ENCODE data around the gene RNASET2.

Gene RNASET2

DNA sequence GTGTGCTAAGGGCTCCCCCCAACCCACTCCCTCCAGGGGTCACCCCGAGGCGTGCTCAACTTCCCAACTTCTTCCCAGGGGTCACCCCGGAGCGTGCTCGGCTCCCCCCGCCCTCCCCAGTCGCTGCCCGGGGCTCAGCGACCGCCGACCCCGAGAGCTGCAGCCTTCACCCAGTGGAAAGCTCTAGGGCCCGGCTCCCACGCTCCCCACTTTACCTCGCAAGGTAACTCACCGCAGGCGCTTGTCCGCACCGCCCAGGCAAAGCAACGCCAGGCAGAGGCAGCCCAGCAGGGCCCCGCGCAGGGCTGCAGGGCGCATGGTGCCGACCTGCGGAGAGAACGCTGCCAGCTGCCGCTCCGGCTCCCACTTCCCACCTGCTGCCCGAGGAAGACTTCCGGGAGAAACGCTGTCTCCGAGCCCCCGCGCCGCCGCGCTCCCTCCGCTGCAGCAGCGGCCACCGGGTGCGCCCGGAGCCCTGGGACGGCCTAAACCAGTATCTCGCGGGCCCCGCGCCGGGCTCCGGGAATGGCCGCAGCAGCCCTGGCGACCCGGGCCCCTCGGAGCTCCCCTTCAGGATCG is 396 bp downstream of the RNASET2 start:
- H3K9ac ChIP-seq (ENCODE audit: low read depth, low read length, poor library complexity), result peak overlapping the region; percentile 90
- H2BK15ac ChIP-seq (ENCODE audit: low read length), result no peak overlapping the region
- no peak overlapping the region for H3K4ac ChIP-seq (ENCODE audit: low read length)
- WGBS, 2 donors (ENCODE audit: extremely low coverage in 2 of 2, insufficient read length in 2 of 2, insufficient replicate concordance in 1 of 2), result no CpG with 5 or more reads among the region's 54 CpGs
- H3K27me3 ChIP-seq (ENCODE audit: control insufficient read depth in 3 of 3, insufficient read depth in 3 of 3, low read depth in 1 of 3, low read length in 3 of 3), result no peaks in the 10 kb centered on the region
- peak overlapping the region; percentile 89 for H4K8ac ChIP-seq (ENCODE audit: low read depth, low read length)
- peak overlapping the region; percentile 41 for H3K14ac ChIP-seq (ENCODE audit: low read length)
- H3K36me3 ChIP-seq (replicated peaks in 1 of 2; ENCODE audit: control insufficient read depth in 2 of 2, insufficient read depth in 2 of 2, low read length in 2 of 2), result peaks cover 2 to 8% of the 10 kb centered on the region in 2 donors
- peak overlapping the region; percentile 97 for H3K4me2 ChIP-seq (ENCODE audit: insufficient read depth, low read length, poor library complexity, severe bottlenecking)
- peak overlapping the region; percentile 94 for H2AK5ac ChIP-seq (ENCODE audit: low read depth, low read length)
- H4K91ac ChIP-seq (ENCODE audit: low read depth, low read length, poor library complexity), result no peak overlapping the region
- H2AFZ ChIP-seq (ENCODE audit: low read length), result peak overlapping the region; percentile 96
- peaks cover 2 to 3% of the 10 kb centered on the region in 2 donors for H3K9me3 ChIP-seq (replicated peaks in 1 of 2; ENCODE audit: control insufficient read depth in 2 of 2, insufficient read depth in 1 of 2, low read depth in 1 of 2, low read length in 2 of 2)
- no peak overlapping the region for H2BK120ac ChIP-seq (ENCODE audit: low read depth, low read length)
- H3K23ac ChIP-seq (ENCODE audit: low read depth, low read length, poor library complexity), result peak overlapping the region; percentile 94
- peaks cover 6 to 10% of the 10 kb centered on the region in 2 donors for H3K4me1 ChIP-seq (ENCODE audit: control insufficient read depth in 2 of 2, insufficient read depth in 1 of 2, low read depth in 1 of 2, low read length in 2 of 2)
- H3K18ac ChIP-seq (ENCODE audit: low read length), result peak overlapping the region; percentile 89
- peaks cover 2% of the 10 kb centered on the region for H3K79me1 ChIP-seq (ENCODE audit: low read depth, low read length)
- no peak overlapping the region for H2BK12ac ChIP-seq (ENCODE audit: low read length)
- H3K4me3 ChIP-seq (ENCODE audit: low read length in 2 of 2), result peak overlapping the region; percentile 72 to 96
- H3K27ac ChIP-seq (replicated peaks; ENCODE audit: low read length), result no peak overlapping the region
- no peak for DNase-seq (ENCODE audit: low spot score)
- no peak overlapping the region for H2BK5ac ChIP-seq (ENCODE audit: low read length)

DNA sequence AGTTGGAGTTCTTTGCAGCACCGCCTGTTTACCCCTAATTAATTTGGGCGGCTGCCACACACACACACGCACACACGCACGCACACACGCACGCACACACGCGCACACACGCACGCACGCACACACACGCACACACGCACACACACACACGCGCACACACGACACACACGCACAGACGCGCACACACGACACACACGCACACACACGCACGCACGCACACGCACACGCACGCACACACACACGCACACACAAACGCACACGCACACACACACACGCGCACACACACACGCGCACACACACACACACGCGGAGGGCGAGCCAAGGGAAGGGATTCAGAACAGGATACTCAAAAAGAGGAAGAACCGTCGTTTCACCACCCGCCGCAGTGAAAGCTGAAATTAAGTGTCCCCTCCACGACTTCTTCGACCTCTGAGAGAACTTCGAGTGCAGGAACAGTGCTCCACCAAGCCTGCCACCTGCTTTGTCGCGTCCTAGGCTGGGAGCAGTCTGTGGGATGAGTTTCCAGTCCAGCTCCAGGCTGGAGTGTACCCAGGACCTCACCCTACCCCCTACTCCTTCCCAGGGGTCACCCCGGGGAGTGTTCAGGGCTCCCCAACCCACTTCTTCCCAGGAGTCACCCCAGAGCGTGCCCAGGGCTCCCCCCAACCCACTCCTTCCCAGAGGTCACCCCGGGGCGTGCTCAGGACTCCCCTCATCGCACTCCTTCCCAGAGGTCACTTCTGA is 1.1 kb downstream of the RNASET2 start:
- H2AK5ac ChIP-seq (ENCODE audit: low read depth, low read length), result peak overlapping the region; percentile 94
- peak overlapping the region; percentile 97 for H3K4me2 ChIP-seq (ENCODE audit: insufficient read depth, low read length, poor library complexity, severe bottlenecking)
- no peak overlapping the region for H3K4ac ChIP-seq (ENCODE audit: low read length)
- no peaks in the 10 kb centered on the region for H3K27me3 ChIP-seq (ENCODE audit: control insufficient read depth in 3 of 3, insufficient read depth in 3 of 3, low read depth in 1 of 3, low read length in 3 of 3)
- DNase-seq (ENCODE audit: low spot score), result peak; percentile 12
- no peak overlapping the region for H4K8ac ChIP-seq (ENCODE audit: low read depth, low read length)
- H3K14ac ChIP-seq (ENCODE audit: low read length), result peak overlapping the region; percentile 41
- H3K36me3 ChIP-seq (replicated peaks in 1 of 2; ENCODE audit: control insufficient read depth in 2 of 2, insufficient read depth in 2 of 2, low read length in 2 of 2), result peaks cover 5 to 15% of the 10 kb centered on the region in 2 donors
- no peak overlapping the region for H2BK15ac ChIP-seq (ENCODE audit: low read length)
- peak overlapping the region; percentile 72 to 96 for H3K4me3 ChIP-seq (ENCODE audit: low read length in 2 of 2)
- H3K23ac ChIP-seq (ENCODE audit: low read depth, low read length, poor library complexity), result peak overlapping the region; percentile 62
- H3K4me1 ChIP-seq (ENCODE audit: control insufficient read depth in 2 of 2, insufficient read depth in 1 of 2, low read depth in 1 of 2, low read length in 2 of 2), result peaks cover 6 to 10% of the 10 kb centered on the region in 2 donors
- no CpG with 5 or more reads among the region's 52 CpGs for WGBS, 2 donors (ENCODE audit: extremely low coverage in 2 of 2, insufficient read length in 2 of 2, insufficient replicate concordance in 1 of 2)
- no peak overlapping the region for H2BK120ac ChIP-seq (ENCODE audit: low read depth, low read length)
- no peak overlapping the region for H3K27ac ChIP-seq (replicated peaks; ENCODE audit: low read length)
- H4K91ac ChIP-seq (ENCODE audit: low read depth, low read length, poor library complexity), result no peak overlapping the region
- H2BK12ac ChIP-seq (ENCODE audit: low read length), result no peak overlapping the region
- peak overlapping the region; percentile 90 for H3K9ac ChIP-seq (ENCODE audit: low read depth, low read length, poor library complexity)
- H2BK5ac ChIP-seq (ENCODE audit: low read length), result no peak overlapping the region
- peaks cover 2% of the 10 kb centered on the region for H3K79me1 ChIP-seq (ENCODE audit: low read depth, low read length)
- H2AFZ ChIP-seq (ENCODE audit: low read length), result peak overlapping the region; percentile 96
- H3K18ac ChIP-seq (ENCODE audit: low read length), result peak overlapping the region; percentile 89
- H3K9me3 ChIP-seq (replicated peaks in 1 of 2; ENCODE audit: control insufficient read depth in 2 of 2, insufficient read depth in 1 of 2, low read depth in 1 of 2, low read length in 2 of 2), result peaks cover 3 to 5% of the 10 kb centered on the region in 2 donors

DNA sequence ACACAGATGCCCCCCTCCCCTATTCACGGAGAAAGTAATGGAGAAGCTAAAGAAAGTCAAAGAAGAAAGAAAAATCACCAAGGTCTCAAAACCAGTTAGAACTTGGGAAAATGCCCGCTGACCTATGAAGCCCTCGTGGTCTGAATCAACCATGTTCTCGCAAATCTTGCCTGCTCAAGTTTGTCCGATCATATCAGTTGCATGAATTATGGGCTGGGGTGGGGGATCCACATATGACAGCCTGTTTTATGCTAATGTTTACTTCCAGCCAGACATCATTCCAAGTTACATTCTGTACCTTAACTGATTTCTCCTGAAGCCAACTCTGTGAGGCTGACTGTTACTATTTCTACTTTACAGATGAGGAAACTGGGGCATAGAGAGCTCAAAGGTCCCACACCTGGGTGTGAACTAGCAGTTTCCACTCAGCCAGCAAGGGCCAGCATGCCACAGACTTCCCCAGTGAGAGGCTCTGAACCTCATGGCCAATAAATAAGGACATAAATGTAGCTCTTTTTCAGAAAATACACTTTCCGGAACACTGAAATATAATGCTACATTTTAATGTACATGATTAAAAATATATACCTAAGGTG is 2.1 kb downstream of the RNASET2 start:
- Histone ChIP-seq H3K36me3 (replicated peaks in 1 of 2; ENCODE audit: control insufficient read depth in 2 of 2, insufficient read depth in 2 of 2, low read length in 2 of 2) (peaks cover 6 to 15% of the 10 kb centered on the region in 2 donors), H3K14ac (ENCODE audit: low read length) (no peak overlapping the region), H3K23ac (ENCODE audit: low read depth, low read length, poor library complexity) (no peak overlapping the region), H3K4me2 (ENCODE audit: insufficient read depth, low read length, poor library complexity, severe bottlenecking) (no peak overlapping the region), H3K27me3 (ENCODE audit: control insufficient read depth in 3 of 3, insufficient read depth in 3 of 3, low read depth in 1 of 3, low read length in 3 of 3) (no peaks in the 10 kb centered on the region), H2BK15ac (ENCODE audit: low read length) (no peak overlapping the region), H2BK12ac (ENCODE audit: low read length) (no peak overlapping the region), H4K8ac (ENCODE audit: low read depth, low read length) (no peak overlapping the region), H2AK5ac (ENCODE audit: low read depth, low read length) (no peak overlapping the region), H3K27ac (replicated peaks; ENCODE audit: low read length) (no peak overlapping the region), H3K9me3 (replicated peaks in 1 of 2; ENCODE audit: control insufficient read depth in 2 of 2, insufficient read depth in 1 of 2, low read depth in 1 of 2, low read length in 2 of 2) (peaks cover 3 to 5% of the 10 kb centered on the region in 2 donors), H2BK5ac (ENCODE audit: low read length) (no peak overlapping the region), H4K91ac (ENCODE audit: low read depth, low read length, poor library complexity) (no peak overlapping the region), H3K4me1 (ENCODE audit: control insufficient read depth in 2 of 2, insufficient read depth in 1 of 2, low read depth in 1 of 2, low read length in 2 of 2) (peaks cover 4 to 10% of the 10 kb centered on the region in 2 donors), H2AFZ (ENCODE audit: low read length) (no peak overlapping the region), H3K4me3 (ENCODE audit: low read length in 2 of 2) (no peak overlapping the region), H3K9ac (ENCODE audit: low read depth, low read length, poor library complexity) (no peak overlapping the region), H2BK120ac (ENCODE audit: low read depth, low read length) (no peak overlapping the region), H3K4ac (ENCODE audit: low read length) (no peak overlapping the region), H3K18ac (ENCODE audit: low read length) (no peak overlapping the region), H3K79me1 (ENCODE audit: low read depth, low read length) (peaks cover 2% of the 10 kb centered on the region)
- no peak for DNase-seq (ENCODE audit: low spot score)
- no CpG with 5 or more reads among the region's 6 CpGs for WGBS, 2 donors (ENCODE audit: extremely low coverage in 2 of 2, insufficient read length in 2 of 2, insufficient replicate concordance in 1 of 2)
